HG03565 (cell line): Measurements from ENCODE around the gene UHMK1.
"Not testable (repeated sequence)": the region's sequence is repeated elsewhere in the genome, so short reads cannot be mapped to it uniquely, and the experiment has no call there.

Experiments
- ATAC-seq: cut with Tn5 transposase; IDR thresholded peaks from one replicate; pipeline ENCODE4 v1.9.1; 2021; ENCODE audit warnings: mild to moderate bottlenecking, moderate library complexity; ENCODE audit not compliant: unreplicated experiment

UHMK1 gene

GRCh38 chr1:162564762-162565218, 67.2 kb downstream of the UHMK1 start:
- no peak for ATAC-seq

- ATAC-seq = peak; percentile 22
Measured at GRCh38 chr1:162565460-162565859, 67.8 kb downstream of the UHMK1 start.

GRCh38 chr1:162566870-162567269, 69.3 kb downstream of the UHMK1 start:
- ATAC-seq = no peak

GRCh38 chr1:162568802-162569201, 71.2 kb downstream of the UHMK1 start:
- no peak for ATAC-seq

GRCh38 chr1:162570718-162571117, 73.1 kb downstream of the UHMK1 start:
- ATAC-seq = no peak

- not testable (repeated sequence) for ATAC-seq
Measured at GRCh38 chr1:162571121-162571520, 73.5 kb downstream of the UHMK1 start.

GRCh38 chr1:162571696-162572095, 74.1 kb downstream of the UHMK1 start:
- no peak for ATAC-seq

- no peak for ATAC-seq
Measured at GRCh38 chr1:162573136-162573535, 75.5 kb downstream of the UHMK1 start.

GRCh38 chr1:162578071-162578700, 80.6 kb downstream of the UHMK1 start:
- ATAC-seq = no peak

- ATAC-seq = no peak
Measured at GRCh38 chr1:162578936-162579335, 81.3 kb downstream of the UHMK1 start.
